CD4-positive, alpha-beta T cell (primary cell): Measurements from ENCODE around the gene FAM53B. TPM values are rescaled to one million over a fixed set of nuclear protein-coding genes. Genes with fewer than 3 reads are reported as not detected.
A peak's percentile ranks its signal among the peaks of the same experiment; 100 is the strongest.
"Not testable (repeated sequence)": the region's sequence is repeated elsewhere in the genome, so short reads cannot be mapped to it uniquely, and the experiment has no call there.

Source experiments
- ATAC-seq: fragments of 200-7000 bp; cut with Tn5 transposase; one replicate; pipeline ENCODE4 v1.10.0; 2022; ENCODE audit warnings: mild to moderate bottlenecking; ENCODE audit not compliant: poor library complexity
- CTCF ChIA-PET: fragments of 350-600 bp; sonication (Branson Sonifier 250); formaldehyde crosslinking; loops from one replicate; lab custom pipeline; 2021; ENCODE audit warnings: antibody characterized with exemption, inconsistent platforms; lab: Charles Lee
- POLR2A ChIA-PET: fragments of 350-600 bp; sonication (Branson Sonifier 250); formaldehyde crosslinking; loops from one replicate; lab custom pipeline; 2021; ENCODE audit warnings: antibody characterized with exemption, inconsistent platforms; lab: Charles Lee
- DNase-seq, 14 experiments: peaks; one replicate each; pipeline ENCODE4 v3.0.0-alpha.2; 2013 to 2020; ENCODE audit warnings: mixed read lengths in 2 of 14
- H3K27ac ChIP-seq, 2 donors: one replicate each; pipeline versions ENCODE4 v1.5.1 to v1.7.0; 2013; ENCODE audit warnings: low read length in 2 of 2, low read depth in 1 of 2, mild to moderate bottlenecking in 1 of 2
- H3K27me3 ChIP-seq, 2 experiments: 1 replicate in 1 of 2; 2 replicates in 1 of 2; pipeline versions ENCODE4 v1.6.1 to v1.7.0; 2013; ENCODE audit warnings: low read length in 2 of 2, control low read depth in 1 of 2, mild to moderate bottlenecking in 1 of 2, moderate library complexity in 1 of 2; ENCODE audit not compliant: insufficient read depth in 2 of 2, control insufficient read depth in 1 of 2
- H3K36me3 ChIP-seq: one replicate; pipeline ENCODE4 v1.6.1; 2013; ENCODE audit warnings: low read length, control low read depth; ENCODE audit not compliant: insufficient read depth
- H3K4me1 ChIP-seq: one replicate; pipeline ENCODE4 v1.6.1; 2013; ENCODE audit warnings: low read length, control low read depth; ENCODE audit not compliant: insufficient read depth
- H3K4me3 ChIP-seq: one replicate; pipeline ENCODE4 v1.5.1; 2013; ENCODE audit warnings: mild to moderate bottlenecking, low read length, moderate library complexity
- H3K9me3 ChIP-seq, 2 experiments: 1 replicate in 1 of 2; 2 replicates in 1 of 2; pipeline versions ENCODE4 v1.6.1 to v1.7.0; 2013; ENCODE audit warnings: low read length in 2 of 2, mild to moderate bottlenecking in 2 of 2, control low read depth in 1 of 2, moderate library complexity in 1 of 2; ENCODE audit not compliant: control insufficient read depth in 1 of 2, insufficient read depth in 1 of 2
- H3K27ac Mint-ChIP-seq: one replicate; pipeline ENCODE4 v1.8.0; 2020; ENCODE audit warnings: mixed read lengths
- H3K27me3 Mint-ChIP-seq: one replicate; pipeline ENCODE4 v1.8.0; 2021; ENCODE audit warnings: mixed read lengths
- H3K36me3 Mint-ChIP-seq: one replicate; pipeline ENCODE4 v1.8.0; 2021; ENCODE audit warnings: low read depth, mixed read lengths
- H3K4me1 Mint-ChIP-seq: one replicate; pipeline ENCODE4 v1.8.0; 2021; ENCODE audit warnings: low read depth, mixed read lengths
- H3K4me3 Mint-ChIP-seq: one replicate; pipeline ENCODE4 v1.8.0; 2020; ENCODE audit warnings: mild to moderate bottlenecking, mixed read lengths
- H3K9me3 Mint-ChIP-seq: one replicate; pipeline ENCODE4 v1.8.0; 2020; ENCODE audit warnings: mixed read lengths
- intact Hi-C, 2 experiments: fragments of 100-400 bp; cut with DNase I in 1 of 2; cut with micrococcal nuclease in 1 of 2; formaldehyde crosslinking; loops; one replicate each; pipeline versions ENCODE4 v1.15.1 to v1.9.0; 2023 to 2025; cut with DNase I, micrococcal nuclease
- total RNA-seq, 174 experiments: library from RNA in 2 of 174; stranded (reverse) in 2 of 174; gene quantifications; one replicate each; pipeline ENCODE4 v1.2.3 and lab custom pipeline; 2021 to 2026
- TF ChIP-seq, protein P1 (sequence below): fragments of 200-600 bp; IDR thresholded peaks from one replicate; pipeline ENCODE4 v1.8.0; 2022; ENCODE audit warnings: antibody characterized with exemption, mild to moderate bottlenecking

The FAM53B gene
- total RNA-seq, 2 experiments from 2014 or later = 32.9 to 33.6 TPM

GRCh38 chr10:124791547-124792348 is 47.6 kb upstream of the FAM53B start, which contains the start of gene EEF1AKMT2:
TSS of gene EEF1AKMT2 (minus strand) at chr10:124791887. CDS start at chr10:124791833, 54 bp downstream.
- CTCF ChIA-PET = interaction anchor here (0.6 to 1.6 kb wide), 2 partner anchors 10 to 24 kb away, joined by 3 to 4 read pairs; partner anchors contain the start of gene ABRAXAS2
- no peaks in the 10 kb centered on the region for H3K9me3 ChIP-seq
- peaks cover 15% of the 10 kb centered on the region for H3K4me1 ChIP-seq
- Mint-ChIP-seq H3K9me3 (no peaks in the 10 kb centered on the region), H3K36me3 (peaks cover 35% of the 10 kb centered on the region), H3K27me3 (no peaks in the 10 kb centered on the region), H3K27ac (peak within 1 kb of the TSS; percentile 92), H3K4me3 (peak within 1 kb of the TSS; percentile 99), H3K4me1 (peaks cover 22% of the 10 kb centered on the region)
- POLR2A ChIA-PET = interaction anchor here (0.6 to 2.5 kb wide), 9 partner anchors 9 to 330 kb away, joined by 3 to 37 read pairs (median 5); partner anchors contain the start of genes ABRAXAS2 and LHPP
- intact Hi-C loops = loop anchor here (1.0 to 10.0 kb wide), 6 partner anchors 9 to 1637 kb away; partner anchors contain the start of genes BUB3 (in 1 of the 2), FAM53B (in 1 of the 2) and LHPP (in 1 of the 2)
- peak within 1 kb of the TSS; percentile 65 to 74 for H3K27ac ChIP-seq
- ATAC-seq = peak; percentile 92
- DNase-seq = peak; percentile 61 to 92 (median 78)
- H3K27me3 ChIP-seq = no peaks in the 10 kb centered on the region
- H3K36me3 ChIP-seq = peaks cover 4% of the 10 kb centered on the region
- H3K4me3 ChIP-seq = peak within 1 kb of the TSS; percentile 80
- TF ChIP-seq, protein P1, sequence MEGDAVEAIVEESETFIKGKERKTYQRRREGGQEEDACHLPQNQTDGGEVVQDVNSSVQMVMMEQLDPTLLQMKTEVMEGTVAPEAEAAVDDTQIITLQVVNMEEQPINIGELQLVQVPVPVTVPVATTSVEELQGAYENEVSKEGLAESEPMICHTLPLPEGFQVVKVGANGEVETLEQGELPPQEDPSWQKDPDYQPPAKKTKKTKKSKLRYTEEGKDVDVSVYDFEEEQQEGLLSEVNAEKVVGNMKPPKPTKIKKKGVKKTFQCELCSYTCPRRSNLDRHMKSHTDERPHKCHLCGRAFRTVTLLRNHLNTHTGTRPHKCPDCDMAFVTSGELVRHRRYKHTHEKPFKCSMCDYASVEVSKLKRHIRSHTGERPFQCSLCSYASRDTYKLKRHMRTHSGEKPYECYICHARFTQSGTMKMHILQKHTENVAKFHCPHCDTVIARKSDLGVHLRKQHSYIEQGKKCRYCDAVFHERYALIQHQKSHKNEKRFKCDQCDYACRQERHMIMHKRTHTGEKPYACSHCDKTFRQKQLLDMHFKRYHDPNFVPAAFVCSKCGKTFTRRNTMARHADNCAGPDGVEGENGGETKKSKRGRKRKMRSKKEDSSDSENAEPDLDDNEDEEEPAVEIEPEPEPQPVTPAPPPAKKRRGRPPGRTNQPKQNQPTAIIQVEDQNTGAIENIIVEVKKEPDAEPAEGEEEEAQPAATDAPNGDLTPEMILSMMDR = no peak

DNA sequence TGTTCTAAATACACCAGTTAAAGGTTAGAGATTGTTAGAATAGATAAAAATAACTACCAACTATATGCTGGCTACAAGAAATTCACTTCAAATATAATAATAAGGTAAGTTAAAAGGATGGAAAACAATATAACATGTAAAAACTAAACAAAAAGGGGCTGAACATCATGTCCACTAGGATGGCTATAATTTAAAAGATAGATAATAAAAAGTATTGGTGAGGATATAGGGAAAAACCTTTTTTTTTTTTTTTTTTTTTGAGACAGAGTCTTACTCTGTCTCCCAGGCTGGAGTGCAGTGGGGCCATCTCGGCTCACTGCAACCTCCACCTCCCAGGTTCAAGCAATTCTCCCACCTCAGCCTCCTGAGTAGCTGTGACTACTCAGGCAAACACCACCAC is 38.7 kb upstream of the FAM53B start:
- H3K36me3 Mint-ChIP-seq = peaks cover 59% of the 10 kb centered on the region
- H3K4me3 Mint-ChIP-seq, H3K9me3 Mint-ChIP-seq, intact Hi-C loops, H3K27me3 Mint-ChIP-seq, H3K27me3 ChIP-seq, H3K27ac Mint-ChIP-seq, H3K4me3 ChIP-seq, H3K4me1 Mint-ChIP-seq, H3K27ac ChIP-seq, DNase-seq, ATAC-seq, H3K4me1 ChIP-seq, CTCF ChIA-PET, H3K9me3 ChIP-seq: not testable (repeated sequence)
- peaks cover 22% of the 10 kb centered on the region for H3K36me3 ChIP-seq
- POLR2A ChIA-PET = interaction anchor here (0.8 kb wide), 1 partner anchor 9 kb away, joined by 3 read pairs; the partner anchor contains the start of gene EEF1AKMT2

DNA sequence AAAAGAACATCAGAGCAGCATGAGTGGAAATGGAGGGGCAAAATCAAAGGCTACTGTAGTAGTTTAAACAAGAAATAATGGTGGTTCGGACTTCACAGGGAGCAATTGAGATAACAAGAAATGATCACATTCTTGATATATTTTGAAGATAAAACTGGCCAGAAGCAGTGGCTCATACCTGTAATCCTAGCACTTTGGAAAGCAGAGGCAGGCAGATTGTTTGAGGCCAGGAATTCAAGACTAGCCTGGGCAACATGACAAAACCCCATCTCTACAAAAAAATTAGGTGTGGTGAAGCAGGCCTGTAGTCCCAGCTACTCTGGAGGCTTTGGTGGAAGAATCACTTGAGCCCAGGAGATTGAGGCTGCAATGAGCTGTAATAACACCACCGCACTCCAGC is 24.6 kb upstream of the FAM53B start:
- H3K27me3 ChIP-seq = no peaks in the 10 kb centered on the region
- TF ChIP-seq, protein P1 = no peak
- H3K36me3 ChIP-seq = peaks cover 19% of the 10 kb centered on the region
- intact Hi-C loops = no loop called here
- no peaks in the 10 kb centered on the region for H3K4me1 ChIP-seq
- ChIA-PET CTCF (no interaction called here), POLR2A (no interaction called here)
- Mint-ChIP-seq H3K4me1 (no peaks in the 10 kb centered on the region), H3K27me3 (no peaks in the 10 kb centered on the region), H3K9me3 (no peaks in the 10 kb centered on the region), H3K36me3 (peaks cover 73% of the 10 kb centered on the region), H3K4me3 (no peak overlapping the region), H3K27ac (no peak overlapping the region)
- DNase-seq = no peak
- H3K9me3 ChIP-seq = no peaks in the 10 kb centered on the region
- H3K4me3 ChIP-seq = no peak overlapping the region
- no peak for ATAC-seq
- H3K27ac ChIP-seq = no peak overlapping the region
